H1 (cell line): Measurements from ENCODE around the gene MAPK8IP2. TPM values are rescaled to one million over a fixed set of nuclear protein-coding genes. Genes with fewer than 3 reads are reported as not detected.

Experiments used
- BCL11A ChIP-seq, 2 experiments: IDR thresholded peaks; one replicate each; pipeline ENCODE4 v1.6.1; 2011; ENCODE audit warnings: low read depth in 2 of 2, low read length in 2 of 2, mild to moderate bottlenecking in 2 of 2
- CEBPB ChIP-seq: IDR thresholded peaks from 2 replicates; pipeline ENCODE4 v1.6.1; 2012; ENCODE audit warnings: low read depth, low read length
- EGR1 ChIP-seq: IDR thresholded peaks from 2 replicates; pipeline ENCODE4 v1.6.1; 2011; ENCODE audit warnings: low read depth, low read length, borderline replicate concordance
- HDAC2 ChIP-seq, 2 experiments: fragments of 300-600 bp in 1 of 2; sonication (generic) in 1 of 2; IDR thresholded peaks; 2 replicates each; pipeline ENCODE4 v1.6.1; 2011 to 2012; ENCODE audit warnings: low read depth in 2 of 2, low read length in 2 of 2, mild to moderate bottlenecking in 2 of 2, moderate library complexity in 2 of 2, borderline replicate concordance in 1 of 2, inconsistent platforms in 1 of 2
- JUND ChIP-seq: IDR thresholded peaks from 2 replicates; pipeline ENCODE4 v1.6.1; 2011; ENCODE audit warnings: mild to moderate bottlenecking, improper control_type of control experiment, low read length
- SIX5 ChIP-seq: IDR thresholded peaks from 2 replicates; pipeline ENCODE4 v1.6.1; 2011; ENCODE audit warnings: mild to moderate bottlenecking, low read depth, low read length
- SP2 ChIP-seq: IDR thresholded peaks from 2 replicates; pipeline ENCODE4 v1.6.1; 2012; ENCODE audit warnings: mild to moderate bottlenecking, low read length, inconsistent platforms
- SP4 ChIP-seq: IDR thresholded peaks from 2 replicates; pipeline ENCODE4 v1.6.1; 2012; ENCODE audit warnings: low read length, inconsistent platforms
- polyA plus RNA-seq, 7 experiments: library from polyadenylated mRNA; depleted of rRNA in 3 of 7; stranded (reverse) in 5 of 7; unstranded in 2 of 7; fragments of >200 nt in 5 of 7; fragments of 200-250 nt in 2 of 7; gene quantifications; 1 replicate in 5 of 7; 2 replicates in 1 of 7; 4 replicates in 1 of 7; pipeline versions ENCODE4 v1.2.1 to v1.2.3, GENCODE V29; 2011 to 2013; ENCODE audit warnings: missing spikeins in 2 of 7, mixed read lengths in 2 of 7
- total RNA-seq: library from RNA; stranded (reverse); fragmentation: NEBNext Ultra II Directional; extraction: Animal tissue kit (Norgen Biotek cat#: 25700); gene quantifications from 2 replicates; pipeline ENCODE4 v1.2.1, GENCODE V29; 2021
- TF ChIP-seq, protein P1 (sequence below): IDR thresholded peaks from 2 replicates; pipeline ENCODE4 v1.6.1; 2012; ENCODE audit warnings: low read length, inconsistent platforms
- TF ChIP-seq, protein P2 (sequence below): IDR thresholded peaks from 2 replicates; pipeline ENCODE4 v1.6.1; 2012; ENCODE audit warnings: inconsistent platforms

The MAPK8IP2 gene
- total and polyA plus RNA-seq, 2 of the 8 experiments (the other 6 are each of a cell fraction or from before 2014, with no cell fraction given) = 1.5 to 5.5 TPM

DNA sequence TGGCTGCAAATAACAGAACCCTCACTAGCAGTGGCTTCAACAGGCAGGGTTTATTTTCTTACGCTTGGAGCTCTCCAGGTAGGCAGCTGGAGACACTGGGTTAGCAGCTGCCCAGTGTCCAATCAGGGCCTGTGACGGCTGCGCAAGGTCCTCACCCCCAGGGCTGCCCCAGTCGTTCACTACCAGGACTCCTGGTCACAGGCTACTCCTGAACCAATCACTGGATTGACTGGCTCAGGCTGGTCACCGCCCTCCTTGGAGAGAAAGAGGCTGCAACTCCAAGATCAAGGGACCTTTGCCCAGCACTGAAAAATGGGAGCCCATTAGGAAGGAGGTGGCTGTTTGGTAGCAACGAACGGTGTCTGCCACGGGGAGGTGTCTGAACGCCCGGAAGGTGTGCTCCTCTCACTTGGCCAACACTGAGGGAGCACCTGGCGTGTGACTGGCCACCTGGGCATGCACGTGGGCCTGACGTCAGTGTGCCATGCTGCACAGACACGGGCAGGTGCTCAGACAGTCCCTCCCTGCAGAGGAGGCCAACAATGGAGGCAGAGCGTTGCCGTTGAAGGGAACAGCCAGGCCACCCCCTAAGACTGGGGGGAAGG is 22.2 kb downstream of the MAPK8IP2 start (continued):
- no peak for TF ChIP-seq JUND
- TF ChIP-seq SP4 = no peak
- TF ChIP-seq, protein P1, sequence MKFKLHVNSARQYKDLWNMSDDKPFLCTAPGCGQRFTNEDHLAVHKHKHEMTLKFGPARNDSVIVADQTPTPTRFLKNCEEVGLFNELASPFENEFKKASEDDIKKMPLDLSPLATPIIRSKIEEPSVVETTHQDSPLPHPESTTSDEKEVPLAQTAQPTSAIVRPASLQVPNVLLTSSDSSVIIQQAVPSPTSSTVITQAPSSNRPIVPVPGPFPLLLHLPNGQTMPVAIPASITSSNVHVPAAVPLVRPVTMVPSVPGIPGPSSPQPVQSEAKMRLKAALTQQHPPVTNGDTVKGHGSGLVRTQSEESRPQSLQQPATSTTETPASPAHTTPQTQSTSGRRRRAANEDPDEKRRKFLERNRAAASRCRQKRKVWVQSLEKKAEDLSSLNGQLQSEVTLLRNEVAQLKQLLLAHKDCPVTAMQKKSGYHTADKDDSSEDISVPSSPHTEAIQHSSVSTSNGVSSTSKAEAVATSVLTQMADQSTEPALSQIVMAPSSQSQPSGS = no peak
- no peak for TF ChIP-seq SP2
- TF ChIP-seq, protein P2, sequence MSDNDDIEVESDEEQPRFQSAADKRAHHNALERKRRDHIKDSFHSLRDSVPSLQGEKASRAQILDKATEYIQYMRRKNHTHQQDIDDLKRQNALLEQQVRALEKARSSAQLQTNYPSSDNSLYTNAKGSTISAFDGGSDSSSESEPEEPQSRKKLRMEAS = no peak
- TF ChIP-seq BCL11A (IDR thresholded peaks at IDR 0.05; ENCODE audit: low read depth in 2 of 2, low read length in 2 of 2) = no peak
- no peak for TF ChIP-seq EGR1
- no peak for TF ChIP-seq CEBPB
- no peak for TF ChIP-seq SIX5
- TF ChIP-seq HDAC2 (IDR thresholded peaks at IDR 0.05; ENCODE audit: borderline replicate concordance in 1 of 2, low read depth in 2 of 2, low read length in 2 of 2) = no peak
